GM21717 (cell line): Measurements from ENCODE around the gene KRT76.

Source experiments
- ATAC-seq: cut with Tn5 transposase; IDR thresholded peaks from one replicate; pipeline ENCODE4 v1.9.1; 2021; ENCODE audit warnings: mild to moderate bottlenecking, moderate library complexity; ENCODE audit not compliant: unreplicated experiment

KRT76 gene

DNA sequence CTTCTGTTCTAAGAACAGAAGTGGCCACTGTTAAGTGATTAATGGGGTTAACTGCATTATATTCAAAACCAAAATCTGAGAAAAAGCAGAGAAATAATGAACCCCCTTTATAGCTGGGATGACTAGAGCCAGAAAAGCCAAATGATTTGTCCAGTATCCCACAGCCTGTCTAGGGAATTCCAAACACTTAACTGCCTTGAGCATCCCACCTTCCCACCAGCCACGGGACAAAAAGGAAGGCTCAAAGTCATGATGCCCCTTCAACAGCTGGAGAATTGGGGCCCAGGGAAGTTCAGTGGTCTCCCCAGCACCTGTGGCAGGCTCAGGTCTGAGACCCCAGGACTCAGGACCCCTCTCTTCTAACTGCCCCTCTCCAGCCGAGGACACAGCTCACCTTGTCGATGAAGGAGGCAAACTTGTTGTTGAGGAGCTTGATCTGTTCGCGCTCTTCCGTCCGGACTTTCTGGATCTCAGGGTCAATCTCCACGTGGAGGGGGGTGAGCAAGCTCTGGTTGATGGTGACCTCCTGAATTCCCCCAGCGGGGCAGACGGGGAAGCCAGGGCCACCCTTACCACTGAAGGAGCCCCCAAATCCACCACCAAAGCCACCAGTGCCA is 36.2 kb upstream of the KRT76 start:
- ATAC-seq: no peak

DNA sequence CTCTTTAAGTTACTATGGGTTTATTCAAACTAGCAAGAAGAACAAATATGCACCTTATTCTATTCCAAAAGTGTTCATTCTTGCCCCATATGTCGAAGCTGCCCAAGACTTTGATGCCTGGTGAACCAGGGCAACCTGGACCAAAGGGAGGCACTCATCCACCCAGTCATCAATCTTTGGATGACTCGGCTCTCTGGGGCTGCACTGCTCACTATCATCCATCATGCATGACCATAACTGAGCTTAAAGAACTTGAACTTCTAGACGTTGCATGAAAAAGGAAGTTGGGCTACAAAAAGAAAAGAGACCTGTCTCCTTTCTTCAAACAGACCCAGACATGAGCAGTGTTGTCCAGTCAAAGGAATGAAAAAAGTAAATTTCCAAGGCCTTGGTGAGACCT is 35.6 kb upstream of the KRT76 start:
- no peak for ATAC-seq

DNA sequence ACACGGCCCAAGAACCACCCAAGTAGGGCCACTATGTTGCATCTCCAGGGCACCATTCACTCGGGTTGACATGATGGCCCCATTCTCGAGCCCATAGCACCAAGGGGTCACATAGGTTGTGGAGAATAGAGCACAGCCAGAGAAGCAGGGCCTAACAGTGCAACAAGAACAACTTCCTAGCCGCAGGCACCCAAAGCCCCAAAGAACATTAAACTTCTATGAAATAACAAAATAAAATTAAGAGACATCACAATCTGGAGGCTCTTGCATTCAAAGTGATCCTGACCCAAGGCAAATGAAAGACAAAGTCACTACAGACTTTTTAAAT is 34.9 kb upstream of the KRT76 start:
- ATAC-seq: no peak

DNA sequence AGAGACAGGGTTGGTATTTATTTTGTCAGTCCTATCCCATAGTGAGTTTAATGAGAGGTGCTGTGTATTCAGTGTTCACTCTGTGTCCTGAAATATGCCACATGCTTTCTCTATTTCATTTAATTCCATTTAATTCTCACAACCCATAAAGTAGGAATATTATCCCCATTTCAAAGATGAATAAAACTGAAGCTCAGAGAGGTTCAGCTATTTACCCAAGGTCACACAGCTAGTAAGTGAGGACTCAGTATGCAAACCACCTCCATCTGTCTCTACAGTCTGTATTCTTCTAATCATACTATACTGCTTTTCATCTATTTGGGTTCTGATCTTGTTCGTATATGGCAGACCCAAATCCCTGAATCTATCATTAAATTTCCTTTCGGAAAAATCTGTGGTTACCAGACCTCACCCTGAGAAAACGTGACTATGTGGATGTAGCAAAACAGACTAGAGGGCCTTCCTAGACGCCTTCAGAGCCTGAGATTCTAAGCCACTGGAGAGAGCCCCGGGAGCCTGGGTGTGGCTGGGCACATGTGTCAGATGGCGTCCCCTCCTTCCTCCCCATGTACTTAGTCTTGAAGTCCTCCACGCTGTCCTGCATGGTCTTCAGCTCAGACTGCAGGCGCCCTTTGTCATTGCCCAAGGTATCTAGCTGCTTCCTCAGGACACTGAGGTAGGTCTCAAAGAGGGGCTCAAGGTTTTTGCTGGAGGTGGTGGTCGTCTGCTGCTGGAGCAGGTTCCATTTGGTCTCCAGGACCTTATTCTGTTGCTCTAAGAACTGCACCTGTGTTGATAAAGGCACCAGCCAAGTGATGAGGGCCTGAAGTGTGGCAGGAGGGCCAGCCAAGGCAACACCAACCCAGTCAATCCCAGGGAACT is 34.3 kb upstream of the KRT76 start:
- no peak for ATAC-seq

DNA sequence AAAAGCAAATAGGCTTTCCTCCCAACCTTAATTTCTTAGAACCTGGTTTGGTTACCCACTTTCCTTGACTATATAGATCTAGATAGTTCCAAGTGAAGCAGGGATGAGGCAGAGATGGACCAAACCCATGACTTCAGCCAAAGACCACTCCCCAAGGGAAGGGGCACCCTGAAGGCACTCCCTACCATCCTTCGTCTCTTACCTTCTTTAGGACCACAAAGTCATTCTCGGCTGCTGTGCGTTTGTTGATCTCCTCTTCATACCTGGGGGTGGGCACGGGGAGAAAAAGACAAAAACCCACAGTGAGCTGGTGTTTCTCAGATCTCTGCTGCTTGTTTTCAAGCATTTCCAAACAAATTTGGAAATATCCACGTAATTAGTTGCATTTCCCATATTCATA is 33.4 kb upstream of the KRT76 start:
- ATAC-seq: no peak

DNA sequence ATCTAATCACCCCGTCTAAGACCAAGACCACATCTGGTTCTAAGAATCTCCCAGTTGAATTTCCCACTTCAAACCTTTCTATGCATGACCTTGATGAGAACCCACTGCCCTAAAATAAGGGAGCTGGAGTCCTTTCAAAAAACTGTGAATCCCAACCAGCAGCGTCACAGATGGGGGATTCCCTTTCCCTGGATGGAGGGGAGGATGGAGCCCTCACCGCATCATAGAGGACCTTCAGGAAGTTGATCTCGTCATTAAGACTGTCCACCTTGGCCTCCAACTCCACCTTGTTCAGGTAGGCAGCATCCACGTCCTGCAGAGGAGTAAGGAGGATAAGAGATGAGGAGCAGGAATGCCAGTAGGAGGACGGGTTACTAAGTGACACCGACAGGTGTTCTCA is 32.0 kb upstream of the KRT76 start:
- ATAC-seq: no peak

DNA sequence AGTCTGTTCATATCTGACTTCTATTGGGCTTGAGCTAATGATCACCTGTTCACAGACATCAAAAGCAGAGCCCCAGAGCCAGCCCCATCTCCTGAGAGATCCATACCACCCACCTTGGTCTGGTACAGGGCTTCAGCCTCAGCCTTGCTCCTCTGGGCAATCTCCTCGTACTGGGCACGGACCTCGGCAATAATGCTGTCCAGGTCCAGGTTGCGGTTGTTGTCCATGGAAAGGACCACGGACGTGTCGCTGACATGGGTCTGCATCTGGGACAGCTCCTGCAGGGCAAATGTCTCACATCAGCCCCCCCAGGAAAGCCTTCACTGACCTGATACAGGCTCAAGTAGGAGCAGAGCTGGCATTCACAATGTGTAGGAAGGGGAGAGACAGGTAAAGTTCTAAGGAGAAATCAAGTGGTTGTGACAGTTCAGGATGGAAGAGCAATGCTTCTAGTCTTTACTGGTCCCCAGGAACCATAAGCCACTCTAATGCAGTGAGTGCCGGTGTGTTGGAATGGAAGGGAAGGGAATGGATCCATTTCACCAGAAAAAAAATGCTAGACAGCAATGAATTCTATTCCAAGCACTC is 31.5 kb upstream of the KRT76 start:
- no peak for ATAC-seq

DNA sequence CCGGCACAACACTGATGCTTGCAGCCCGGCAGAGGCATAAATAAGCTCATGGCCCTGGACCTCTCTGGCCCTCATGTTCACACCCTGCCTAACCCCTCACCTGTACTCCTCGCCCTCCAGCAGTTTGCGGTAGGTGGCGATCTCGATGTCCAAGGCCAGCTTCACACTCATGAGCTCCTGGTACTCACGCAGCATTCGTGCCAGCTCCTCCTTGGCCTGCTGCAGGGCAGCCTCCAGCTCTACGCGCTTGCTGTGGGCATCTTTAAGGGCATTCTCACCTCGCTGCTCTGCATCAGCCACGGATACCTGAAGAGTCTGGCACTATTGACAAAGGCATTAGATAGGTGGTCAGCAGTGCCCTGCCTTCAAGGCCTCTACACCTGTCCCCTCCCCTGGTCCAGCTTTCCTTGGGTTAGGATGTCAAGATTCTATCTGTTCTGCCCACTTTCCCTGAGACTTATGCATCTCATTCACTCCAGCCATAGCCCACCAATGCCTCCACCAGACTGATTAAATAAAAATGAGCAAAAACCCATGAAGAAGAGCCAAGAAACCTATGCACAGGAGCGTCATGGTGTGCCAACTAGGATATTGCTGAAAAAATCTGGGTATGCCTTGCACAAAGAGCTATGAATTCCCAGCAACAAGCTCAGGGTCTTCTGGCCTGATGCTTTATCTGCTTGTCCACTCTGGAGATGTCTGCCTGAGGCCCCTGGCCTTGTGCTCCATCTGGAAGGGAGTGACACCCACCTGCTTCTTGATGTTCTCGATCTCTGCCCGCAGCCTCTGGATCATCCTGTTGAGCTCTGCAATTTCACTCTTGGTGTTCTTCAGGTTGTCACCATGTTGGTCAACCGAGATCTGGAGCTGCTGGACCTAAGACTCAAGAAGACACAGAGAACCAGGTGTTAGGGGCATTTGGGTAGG is 30.7 kb upstream of the KRT76 start:
- no peak for ATAC-seq

DNA sequence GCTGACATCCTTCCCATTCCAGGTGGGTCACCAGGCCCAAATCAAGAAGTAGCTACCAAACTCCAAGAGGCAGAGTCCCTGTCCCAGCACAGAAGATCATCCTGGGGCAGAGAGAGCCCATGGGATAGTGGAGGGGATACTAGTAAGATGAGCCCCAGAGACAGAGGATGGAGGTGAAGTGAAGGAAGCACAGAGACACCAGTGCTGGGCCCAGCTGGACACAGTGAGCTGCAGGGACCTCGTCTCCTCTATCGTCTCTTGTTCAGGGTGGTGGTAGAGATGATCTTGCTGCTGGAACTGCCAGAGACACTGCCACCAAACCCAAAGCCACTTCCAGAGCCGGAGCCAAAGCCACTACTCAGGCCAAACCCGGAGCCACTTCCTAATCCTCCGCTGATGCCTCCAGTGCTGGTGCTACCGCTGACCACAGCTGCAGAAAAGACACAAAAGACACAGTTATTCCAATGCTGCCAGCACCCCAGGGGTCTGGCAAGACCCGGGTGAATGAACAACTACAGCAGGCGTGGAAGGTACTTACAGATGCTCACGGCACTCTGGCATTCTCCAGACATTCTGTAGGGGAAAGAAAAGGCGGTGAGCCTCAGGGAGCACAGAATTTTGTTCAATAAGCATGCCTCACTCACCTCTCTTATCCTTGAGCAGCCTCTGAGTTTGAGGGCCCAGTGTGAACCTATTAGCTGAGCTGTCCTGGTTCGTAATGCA is 29.8 kb upstream of the KRT76 start:
- ATAC-seq: no peak

DNA sequence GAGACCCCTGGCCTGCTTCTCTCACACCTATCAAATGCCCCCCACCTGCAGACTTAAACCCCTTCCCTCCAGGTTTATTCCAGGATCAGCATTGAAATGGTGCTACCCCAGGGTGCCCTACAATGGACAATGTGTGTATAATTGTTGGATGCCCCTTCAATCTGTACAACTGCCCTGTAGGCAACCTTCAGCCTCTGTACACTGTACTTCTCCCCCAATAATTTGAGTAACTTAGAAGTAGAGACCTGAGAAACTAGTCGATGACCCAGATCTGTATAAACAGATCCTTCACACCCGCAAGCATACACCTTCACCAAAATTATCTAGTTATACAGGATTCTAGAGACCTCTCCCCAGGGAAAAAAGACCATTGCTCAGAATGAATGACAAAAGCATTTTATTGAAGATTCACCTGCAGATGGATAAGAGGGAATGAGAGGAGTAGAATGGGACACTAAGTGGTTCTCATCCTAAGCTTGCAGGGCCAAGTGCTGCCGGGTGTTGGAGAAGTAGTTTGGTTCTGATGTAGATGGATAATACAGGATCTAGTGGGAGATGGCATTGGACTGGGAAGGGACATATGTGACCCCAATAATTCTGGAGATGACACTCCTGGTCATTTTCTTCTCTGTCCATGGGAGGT is 29.1 kb upstream of the KRT76 start:
- ATAC-seq: no peak

DNA sequence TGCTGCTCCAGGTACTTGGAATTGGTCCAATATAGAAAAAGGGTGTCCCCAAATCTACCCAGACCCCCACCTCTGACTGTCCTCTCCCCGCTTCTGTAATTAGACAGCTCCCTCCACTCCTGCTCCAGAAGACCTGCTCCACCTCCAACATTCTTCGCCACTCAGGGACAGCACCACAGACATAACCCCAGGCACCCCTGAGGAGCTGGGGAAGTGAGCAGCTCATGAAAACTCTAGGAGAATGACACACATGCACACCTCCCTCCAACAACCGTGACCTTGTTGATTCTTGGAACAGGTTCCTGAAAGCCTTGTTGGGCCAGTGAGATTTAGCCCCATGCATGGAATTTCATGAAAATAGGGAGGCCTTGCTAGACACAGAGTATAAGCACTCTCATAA is 28.6 kb upstream of the KRT76 start:
- no peak for ATAC-seq

DNA sequence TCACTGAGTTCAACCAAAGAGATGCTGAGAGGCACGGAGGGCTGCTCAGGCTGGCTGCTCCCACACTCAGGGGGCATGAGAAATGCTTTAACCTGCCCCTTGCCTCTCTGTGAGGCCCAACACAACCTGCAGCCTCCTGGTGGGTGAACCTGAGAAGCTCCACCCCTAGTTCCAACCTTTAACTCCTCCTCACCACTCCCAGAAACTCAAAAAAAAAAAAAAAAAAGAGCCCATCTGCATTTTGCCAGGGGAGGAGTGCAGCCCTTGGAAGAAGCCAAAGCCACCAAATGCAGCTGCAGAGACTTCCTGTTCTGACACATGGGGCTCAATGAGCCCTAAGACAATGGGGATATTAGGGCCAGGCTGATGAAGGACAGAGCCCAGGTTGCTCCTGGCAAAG is 27.9 kb upstream of the KRT76 start:
- ATAC-seq: no peak

DNA sequence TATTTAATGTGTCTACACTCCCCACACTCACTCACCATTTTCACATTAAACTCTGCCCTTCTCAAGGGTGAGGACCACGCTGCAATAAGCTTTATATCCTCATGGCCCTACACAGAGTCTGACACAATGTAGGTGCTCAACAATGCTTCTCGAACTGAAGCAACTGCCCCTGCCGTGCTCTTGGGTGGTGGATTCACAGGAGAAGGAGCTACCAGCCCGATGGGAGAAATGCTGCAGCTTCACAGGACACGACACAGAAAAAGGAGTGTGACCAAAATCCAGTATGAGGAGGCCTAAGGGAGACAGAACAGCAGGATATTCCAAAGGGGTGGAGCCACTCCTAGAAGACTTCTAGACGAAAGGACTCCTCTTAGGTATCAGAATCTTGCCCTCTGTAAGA is 25.3 kb upstream of the KRT76 start:
- ATAC-seq: no peak

DNA sequence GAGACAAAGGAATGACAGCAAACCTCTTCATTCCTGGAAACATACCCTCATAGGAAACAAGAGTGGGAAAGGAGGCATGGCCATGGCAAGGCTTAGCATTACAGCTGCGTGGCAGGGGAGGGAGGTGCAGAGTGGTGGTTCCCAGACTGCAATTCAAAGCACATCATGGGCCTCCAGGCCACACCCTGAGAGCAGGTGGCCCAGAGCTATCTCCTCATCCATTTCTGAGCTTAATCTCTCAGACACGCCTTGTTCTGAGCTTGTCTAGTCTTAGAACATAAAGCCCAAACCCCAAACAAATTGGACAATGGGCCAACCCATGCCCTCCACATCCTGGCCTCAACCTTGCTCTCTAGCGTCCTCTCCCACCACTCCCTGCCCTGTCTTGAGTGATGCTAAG is 24.6 kb upstream of the KRT76 start:
- ATAC-seq: no peak

DNA sequence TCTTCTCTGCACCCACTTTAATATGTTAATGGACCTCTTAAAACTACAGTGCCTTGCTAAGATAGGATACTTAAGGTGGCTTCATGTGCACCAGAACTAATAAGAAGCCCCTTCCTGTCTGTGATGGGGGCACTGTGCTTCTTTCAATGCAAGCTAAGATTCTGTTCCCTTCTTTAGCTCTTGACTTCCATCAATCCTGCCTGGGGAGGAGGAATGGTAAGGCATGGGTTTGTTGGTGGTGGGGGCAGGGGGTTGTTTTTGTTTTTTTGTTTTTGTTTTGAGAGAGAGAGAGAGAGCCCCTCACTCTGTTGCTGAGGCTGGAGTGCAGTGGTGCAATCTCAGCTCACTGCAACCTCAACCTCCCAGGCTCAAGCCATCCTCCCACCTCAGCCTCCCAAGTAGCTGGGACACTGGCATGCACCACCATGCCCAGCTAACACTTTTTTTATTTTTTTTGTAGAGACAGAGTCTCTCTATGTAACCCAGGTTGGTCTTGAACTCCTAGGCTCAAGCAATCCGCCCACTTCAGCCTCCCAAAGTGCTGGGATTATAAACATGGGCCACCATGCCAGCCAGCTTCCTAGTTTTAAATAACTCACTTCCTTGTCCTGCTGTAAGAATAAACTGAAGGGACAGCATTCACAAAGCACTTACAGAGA is 23.2 kb upstream of the KRT76 start:
- no peak for ATAC-seq

DNA sequence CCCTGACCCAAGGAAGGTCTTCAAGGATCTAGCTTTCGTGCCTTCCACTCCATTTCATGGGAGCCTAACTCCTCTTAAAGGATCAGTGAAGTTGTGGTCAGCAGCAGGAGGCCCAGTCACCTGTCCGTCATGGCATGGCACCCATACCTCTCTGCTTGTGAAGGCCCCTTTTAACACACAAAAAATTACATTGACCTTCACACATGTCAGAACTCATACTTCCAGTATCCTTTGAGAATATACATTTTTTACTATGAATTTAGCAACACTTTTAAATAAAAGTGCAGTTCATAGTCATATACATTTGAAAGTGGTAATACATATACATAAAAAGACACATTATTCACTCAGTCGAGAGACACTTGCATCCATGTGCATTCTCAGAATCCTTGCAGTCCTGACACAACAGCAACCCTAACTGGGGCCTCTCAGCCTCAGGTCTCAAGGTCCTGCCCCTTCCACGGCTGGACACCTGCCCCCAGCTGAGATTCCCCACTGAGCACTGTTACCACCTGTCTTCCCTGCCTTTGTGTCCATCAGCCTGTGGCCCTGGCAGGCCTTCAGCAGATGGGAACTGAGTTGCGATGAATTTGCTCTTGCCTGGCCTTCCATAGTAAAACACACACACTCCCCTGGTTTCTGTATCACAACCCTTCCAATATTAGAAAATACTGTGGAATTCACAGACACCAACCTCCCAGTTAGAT is 22.5 kb upstream of the KRT76 start:
- ATAC-seq: no peak

DNA sequence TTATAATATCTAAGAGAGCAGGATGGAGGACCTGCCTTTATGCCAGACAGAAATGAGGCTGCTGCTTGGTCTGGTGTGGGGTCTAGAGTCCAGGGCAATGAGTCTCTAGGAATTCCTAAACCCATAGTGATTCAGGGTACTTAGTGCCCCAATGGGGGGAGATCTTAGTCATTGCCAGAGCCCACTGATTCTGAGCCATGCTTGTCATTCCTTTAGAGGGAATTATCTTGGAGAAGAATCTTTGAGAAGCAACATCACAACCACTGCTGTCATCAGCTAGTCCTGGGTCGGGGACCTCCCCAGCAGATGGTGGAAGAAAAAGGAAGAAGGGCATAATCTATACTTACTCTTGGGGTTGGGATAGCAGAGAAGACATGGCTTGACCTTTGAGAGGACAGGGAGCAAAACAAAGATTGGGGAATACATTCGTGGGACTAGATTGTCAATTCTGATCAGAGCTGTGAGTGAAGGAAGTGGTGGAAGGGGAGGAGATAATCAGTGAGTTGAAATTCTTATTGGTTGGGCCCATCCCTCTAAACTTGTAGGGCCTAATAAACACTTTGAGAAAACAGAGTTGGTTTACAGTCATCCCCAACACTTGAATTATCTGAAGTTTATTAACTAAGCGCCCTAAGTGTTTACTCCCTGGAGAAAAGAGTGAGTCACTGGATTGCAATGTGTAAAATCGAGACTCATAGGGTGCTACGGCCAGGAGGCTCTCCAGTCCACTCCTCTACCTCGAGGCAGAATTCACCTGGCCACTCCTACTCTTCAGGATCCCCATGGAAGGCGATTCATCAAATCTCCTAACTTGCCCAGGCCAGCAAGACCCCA is 21.7 kb upstream of the KRT76 start:
- no peak for ATAC-seq

DNA sequence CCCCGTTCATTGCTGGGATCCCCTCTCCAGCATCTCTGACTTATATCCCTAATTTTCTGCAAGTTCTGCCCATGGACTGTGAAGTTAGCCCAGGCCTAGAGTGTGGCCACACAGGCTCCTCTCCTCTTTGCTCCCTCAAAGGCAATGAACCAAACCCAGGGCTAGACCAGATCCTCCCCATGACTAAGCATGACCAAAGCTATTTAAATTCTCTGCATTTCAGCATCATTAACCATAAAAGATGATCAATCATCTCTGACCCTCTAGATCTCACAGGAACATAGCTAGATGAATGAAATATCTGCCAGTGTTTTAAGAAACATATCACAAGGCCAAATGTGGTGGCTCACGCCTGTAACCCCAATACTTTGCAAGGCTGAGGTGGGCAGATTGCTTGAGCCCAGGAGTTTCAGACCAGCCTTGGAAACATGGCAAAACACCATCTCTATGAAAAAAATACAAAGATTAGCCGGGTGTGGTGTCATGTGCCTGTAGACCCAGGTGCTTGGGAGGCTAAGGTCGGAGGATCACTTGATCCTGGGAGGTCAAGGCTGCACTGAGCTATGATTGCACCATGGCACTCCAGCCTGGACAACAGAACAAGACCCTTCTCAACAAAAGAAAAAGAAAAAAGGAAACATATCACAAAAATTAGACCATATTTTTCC is 21.0 kb upstream of the KRT76 start:
- ATAC-seq: no peak
